Stimulated activated CD4-positive, alpha-beta T cell treated with anti-CD3 and anti-CD28 coated beads, Interleukin-15, amount 100 ng/mL, for 1 hour (primary cell): Measurements from ENCODE around the gene C12orf43.
"Not testable (repeated sequence)": the region's sequence is repeated elsewhere in the genome, so short reads cannot be mapped to it uniquely, and the experiment has no call there.

Source experiments
- DNase-seq, 2 donors: peaks; one replicate each; pipeline ENCODE4 v3.0.0-alpha.2; 2020; ENCODE audit warnings: low read depth in 1 of 2, low spot score in 1 of 2

C12orf43 gene, protein sequence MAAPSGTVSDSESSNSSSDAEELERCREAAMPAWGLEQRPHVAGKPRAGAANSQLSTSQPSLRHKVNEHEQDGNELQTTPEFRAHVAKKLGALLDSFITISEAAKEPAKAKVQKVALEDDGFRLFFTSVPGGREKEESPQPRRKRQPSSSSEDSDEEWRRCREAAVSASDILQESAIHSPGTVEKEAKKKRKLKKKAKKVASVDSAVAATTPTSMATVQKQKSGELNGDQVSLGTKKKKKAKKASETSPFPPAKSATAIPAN

DNA sequence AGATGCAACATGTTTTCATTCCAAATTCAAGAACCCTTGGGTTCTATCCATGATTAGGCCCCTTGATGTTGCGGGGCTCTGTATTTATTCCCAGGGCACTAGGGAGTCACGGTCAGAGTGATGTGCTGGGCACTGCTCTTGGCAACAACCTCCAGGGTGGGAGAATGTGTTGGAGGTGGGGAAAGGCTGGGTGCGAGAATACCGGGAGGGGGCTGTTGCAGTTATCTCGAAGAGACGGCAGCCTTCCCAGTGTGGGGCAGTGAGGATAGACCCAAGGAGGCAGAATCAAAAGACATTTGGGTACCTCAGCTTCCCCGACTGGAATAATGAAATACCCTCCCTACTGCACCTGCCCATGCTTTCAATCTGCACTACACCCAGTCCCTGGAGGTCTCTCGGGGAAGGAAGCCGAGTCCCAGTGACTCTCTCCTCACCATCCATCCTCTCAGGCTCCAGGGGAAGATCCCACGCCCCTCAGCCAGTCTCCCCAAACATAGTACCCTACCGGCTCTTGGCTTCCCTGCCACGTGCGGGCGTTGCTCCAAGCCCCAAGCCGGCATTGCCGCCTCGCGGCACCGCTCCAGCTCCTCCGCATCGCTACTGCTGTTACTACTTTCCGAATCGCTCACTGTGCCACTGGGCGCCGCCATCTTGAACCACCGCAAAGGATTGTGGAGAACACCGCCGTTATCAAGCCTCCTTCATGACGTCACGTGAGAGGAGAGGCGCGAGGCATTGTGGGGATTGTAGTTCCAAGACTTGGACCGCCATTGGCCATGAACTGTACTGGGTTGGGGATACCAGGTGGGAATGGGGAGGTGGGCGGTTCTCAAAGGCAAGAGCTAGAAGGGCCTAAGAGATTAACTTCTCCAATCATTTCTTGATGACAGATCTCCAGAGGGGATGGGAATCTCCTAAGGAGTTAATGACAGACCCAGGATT lies at the start of gene C12orf43:
Gene C12orf43, minus strand, starts transcription at position 663 of the 942 bp plus-strand sequence. Its CDS starts 13 bp downstream, at position 650.
- DNase-seq: peak; percentile 76 to 79

DNA sequence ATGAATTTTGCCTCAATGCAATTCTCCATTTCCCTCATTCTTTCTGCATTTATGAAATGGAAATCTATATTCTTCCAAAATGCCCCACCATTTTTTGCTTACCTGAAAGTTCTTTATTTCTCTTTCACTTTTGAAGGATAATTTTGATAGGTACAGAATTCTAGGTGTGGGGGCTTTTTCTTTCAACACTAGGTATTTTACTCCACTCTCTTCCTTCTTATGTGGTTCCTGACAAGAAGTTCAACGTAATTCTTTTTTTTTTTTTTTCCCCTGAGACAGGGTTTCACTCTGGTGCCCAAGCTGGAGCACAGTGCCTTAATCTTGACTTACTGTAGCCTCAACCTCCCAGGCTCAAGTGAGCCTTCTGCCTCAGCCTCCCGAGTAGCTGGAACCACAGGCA lies 49.1 kb upstream of the C12orf43 start:
- no peak for DNase-seq

- DNase-seq: not testable (repeated sequence)
These were observed 48.3 kb upstream of the C12orf43 start for GRCh38 chr12:121064586-121064985.

DNA sequence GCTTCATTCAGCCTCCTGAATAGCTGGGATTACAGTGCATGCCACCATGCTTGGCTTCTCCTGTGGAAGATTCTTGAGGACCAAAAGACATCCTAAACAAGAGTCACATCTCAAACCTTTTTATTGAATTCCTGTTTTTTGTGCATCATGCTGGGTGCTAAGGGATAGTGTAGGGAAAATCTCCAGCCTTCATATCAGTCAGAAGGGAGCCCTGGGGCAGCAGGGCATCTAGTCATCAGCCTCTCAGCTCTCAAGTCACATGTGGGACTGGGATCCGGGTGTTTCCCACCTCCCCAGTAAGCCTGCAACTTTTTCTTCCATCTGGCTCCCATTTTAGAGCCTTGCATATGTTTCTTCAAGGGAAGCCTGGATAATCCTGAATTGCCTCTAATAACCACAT lies 47.8 kb upstream of the C12orf43 start:
- DNase-seq: no peak

- DNase-seq: no peak
These were observed 46.2 kb upstream of the C12orf43 start for GRCh38 chr12:121062391-121063045.

DNA sequence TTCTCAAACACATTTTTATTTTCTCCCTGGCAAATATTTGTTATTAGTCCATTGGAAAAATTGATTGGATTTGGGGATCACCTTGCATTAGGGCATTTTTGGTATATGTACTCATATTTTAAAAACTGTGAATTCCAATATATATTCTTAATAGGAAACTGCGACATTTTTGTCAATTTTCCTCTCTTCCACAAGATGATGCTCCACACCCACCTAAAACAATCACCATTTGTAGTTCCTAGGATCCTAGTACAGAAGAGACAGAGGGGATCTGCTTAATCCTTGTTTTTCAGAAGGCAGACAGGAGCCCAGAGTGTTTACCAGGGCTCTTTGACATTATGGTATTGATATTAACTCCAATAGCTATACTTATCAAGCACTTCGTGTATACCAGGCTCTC lies 45.5 kb upstream of the C12orf43 start:
- DNase-seq: no peak

DNA sequence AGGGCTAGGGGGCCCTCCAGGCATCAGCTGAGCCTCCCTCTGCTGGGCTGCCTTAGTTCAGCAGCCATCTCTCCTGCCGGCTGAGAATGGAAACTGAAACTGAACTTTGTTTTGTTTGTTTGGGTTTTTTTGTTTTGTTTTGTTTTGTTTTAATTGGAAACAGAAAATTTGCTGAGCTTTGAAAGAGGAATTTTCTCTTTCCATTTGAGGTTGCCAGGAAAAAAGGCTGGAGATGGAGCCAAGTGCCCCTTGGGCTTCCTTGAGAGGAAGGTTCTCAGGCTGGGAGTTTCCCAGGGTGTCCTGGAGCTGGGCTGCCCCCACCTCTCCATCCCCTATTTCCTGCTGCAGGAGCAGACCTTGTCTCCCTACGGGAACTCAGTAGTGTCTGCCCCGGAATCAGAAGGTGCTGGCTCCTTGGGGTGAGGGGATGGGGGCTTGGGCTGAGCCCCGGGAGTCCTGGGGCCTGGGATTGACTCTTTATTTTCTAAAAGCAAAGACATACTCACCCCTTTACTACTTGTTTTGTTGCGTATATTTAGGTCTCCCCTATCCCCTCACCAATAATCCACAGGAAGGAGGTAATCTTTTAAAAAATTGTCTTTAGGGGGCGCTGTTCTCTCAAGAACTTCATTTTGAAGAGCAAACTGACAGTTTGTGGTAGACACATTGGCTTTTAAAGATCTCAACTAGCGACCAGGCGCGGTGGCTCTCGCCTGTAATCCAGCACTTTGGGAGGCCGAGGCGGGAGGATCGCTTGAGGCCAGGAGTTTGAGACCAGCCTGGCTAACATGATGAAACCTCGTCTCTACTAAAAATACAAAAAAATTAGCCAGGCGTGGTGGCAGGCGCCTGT lies 44.1 kb upstream of the C12orf43 start:
- DNase-seq: peak in 1 of 2 donors; percentile 26

- no peak for DNase-seq
These were observed 43.0 kb upstream of the C12orf43 start for GRCh38 chr12:121059031-121059898.

DNA sequence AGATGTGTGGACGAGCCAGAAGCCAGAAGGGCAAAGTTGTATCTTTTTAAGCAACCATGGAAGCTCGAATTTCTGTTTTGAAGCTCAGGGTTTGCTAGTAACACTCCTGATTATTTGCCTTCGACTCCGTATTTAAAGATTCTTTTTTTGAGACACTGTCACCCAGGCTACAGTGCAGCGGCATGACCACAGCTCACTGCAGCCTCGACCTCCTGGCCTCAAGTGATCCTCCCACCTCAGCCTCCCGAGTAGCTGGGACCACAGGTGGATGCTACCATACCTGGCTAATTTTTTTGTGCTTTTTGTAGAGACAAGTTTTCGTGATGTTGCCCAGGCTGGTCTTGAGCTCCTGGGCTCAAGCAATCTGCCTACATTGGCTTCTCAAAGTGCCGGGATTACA lies 41.5 kb upstream of the C12orf43 start:
- no peak for DNase-seq

- DNase-seq: no peak
These were observed 37.4 kb upstream of the C12orf43 start for GRCh38 chr12:121053706-121054105.

DNA sequence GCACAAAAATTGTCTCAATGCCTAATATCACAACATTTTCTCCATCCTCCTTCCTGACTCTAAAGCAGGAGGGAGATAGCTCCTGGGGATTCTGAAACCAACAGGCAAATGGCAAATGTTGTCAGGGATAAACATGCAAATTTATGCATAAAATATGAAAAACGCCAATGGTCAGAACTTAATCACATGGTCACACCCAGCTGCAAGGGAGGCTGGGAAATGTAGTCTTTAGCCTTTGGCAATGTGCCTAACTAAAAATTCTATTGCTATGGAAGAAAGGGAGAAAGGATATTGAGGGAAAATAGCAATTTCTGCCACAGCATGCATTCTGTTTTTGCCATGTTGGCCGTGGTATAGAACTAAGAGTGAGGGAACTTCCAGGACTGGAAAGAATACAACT lies 34.4 kb upstream of the C12orf43 start:
- no peak for DNase-seq

DNA sequence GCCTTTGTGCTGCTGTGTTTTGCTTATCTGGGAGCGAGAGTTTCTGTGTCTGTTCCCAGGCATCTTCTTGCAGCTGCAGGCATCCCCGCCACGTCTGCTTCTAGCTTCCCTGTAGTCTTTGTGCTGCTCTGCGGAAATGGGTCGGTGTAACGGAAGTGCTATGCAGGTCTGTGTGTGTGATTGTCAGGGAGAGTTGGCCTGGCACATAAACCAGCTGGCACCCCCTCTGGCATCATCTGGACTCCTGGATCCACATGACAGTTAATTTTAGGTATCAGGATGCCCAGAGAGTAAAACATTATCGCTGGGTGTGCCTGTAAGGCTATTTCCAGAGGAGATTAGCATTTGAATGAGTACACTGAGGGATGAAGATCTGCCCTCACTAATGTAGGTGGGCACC lies 32.2 kb upstream of the C12orf43 start:
- DNase-seq: no peak

GRCh38 chr12:121047400-121047799 lies 31.1 kb upstream of the C12orf43 start:
- DNase-seq: not testable (repeated sequence)

DNA sequence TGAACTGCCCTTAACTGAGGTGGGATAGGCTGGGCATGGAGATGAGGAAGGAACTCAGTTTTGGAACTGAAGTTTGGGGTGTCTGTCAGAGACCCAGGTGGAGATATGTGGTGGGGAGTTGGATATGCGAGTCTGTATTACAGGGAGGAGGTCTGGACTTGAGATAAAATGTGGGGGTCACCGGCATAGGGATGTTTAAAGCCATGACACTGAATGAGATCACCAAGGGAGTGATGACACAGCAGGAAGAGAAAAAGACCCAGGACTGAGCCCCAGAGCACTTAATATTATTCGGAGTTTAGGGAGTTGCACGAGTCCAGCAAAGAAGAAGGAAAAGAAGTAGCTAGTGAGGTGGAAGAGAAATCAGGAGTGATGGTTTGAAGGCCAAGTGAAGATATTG lies 26.8 kb upstream of the C12orf43 start:
- DNase-seq: no peak

GRCh38 chr12:121038861-121039668 lies 22.8 kb upstream of the C12orf43 start, which contains the start of gene OASL:
TSS of gene OASL (minus strand) at chr12:121039246. CDS start at chr12:121038971, 275 bp downstream.
- DNase-seq: peak in 1 of 2 donors; percentile 38

DNA sequence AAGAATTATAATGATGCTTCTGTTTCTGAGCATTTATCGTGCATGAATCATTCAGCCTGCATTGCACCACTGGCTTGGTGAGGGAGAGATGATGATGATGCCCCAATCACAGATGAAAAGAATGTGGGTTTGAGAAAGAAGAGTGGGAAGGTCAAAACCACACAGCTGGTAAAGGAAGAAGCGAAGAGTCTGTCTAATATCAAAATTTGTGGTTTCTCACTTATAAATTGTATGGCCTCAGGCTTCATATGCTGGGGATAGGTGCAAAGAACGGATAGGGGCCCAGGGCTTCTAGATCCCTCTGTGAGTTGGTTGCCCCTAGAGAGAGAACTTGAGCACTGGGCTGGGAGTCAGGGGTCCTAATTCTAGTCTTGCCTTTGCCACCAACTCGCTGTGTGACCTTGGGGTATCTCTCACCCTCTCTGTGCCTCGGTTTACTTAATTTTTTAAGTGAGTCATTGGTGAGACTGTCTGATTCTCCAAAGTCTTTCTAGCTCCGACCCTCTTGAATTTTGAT lies 20.6 kb upstream of the C12orf43 start:
- DNase-seq: no peak

DNA sequence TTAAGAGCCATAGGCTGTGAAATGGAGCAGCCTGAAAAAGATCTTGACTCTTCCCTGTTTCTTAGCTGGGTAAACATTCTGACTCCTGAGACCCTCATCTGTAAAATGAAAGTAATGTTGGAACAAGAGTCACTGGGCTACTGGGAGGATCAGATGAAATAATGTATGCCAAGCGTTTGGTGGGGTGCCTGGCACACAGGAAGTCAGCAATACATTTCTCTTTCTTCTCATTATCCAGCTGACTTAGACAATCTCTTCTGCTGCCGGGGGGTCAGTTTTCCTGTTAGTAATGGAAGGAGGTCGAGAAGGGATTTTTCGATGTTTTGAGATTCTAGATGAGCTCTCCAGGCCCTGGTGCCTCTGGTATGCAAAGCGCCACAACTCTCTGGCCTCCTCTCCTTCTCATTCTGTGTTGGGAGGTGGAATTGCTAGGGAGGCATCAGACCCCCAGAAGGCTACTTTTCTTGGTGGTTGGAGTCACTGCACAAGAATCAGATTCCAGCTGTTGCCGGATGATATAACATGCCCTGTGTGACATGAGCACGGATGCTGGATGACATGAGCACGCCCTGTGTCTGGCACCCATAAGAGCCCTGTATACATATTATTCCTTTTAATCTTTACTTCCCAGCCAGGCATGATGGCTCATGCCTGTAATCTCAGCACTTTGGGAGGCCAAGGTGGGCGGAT lies 18.5 kb upstream of the C12orf43 start:
- DNase-seq: no peak
